GM23248 (cell line): ENCODE results near the gene CIAO3.

Experiments used
- EZH2 ChIP-seq: fragments of 200-600 bp; sonication (generic); IDR thresholded peaks from 2 replicates; pipeline ENCODE4 v1.6.1; 2018; ENCODE audit warnings: antibody characterized with exemption, mild to moderate bottlenecking; ENCODE audit not compliant: insufficient read depth, poor library complexity, severe bottlenecking
- EZH2phosphoT487 ChIP-seq: fragments of 200-600 bp; sonication (generic); IDR thresholded peaks from 2 replicates; pipeline ENCODE4 v1.6.1; 2018; ENCODE audit warnings: antibody characterized with exemption, moderate library complexity, mild to moderate bottlenecking, low read depth; ENCODE audit not compliant: insufficient read depth

- TF ChIP-seq EZH2: no peak
- TF ChIP-seq EZH2phosphoT487: no peak
Measured at GRCh38 chr16:745739-746138, 4.9 kb upstream of the CIAO3 start.
